DND-41 (cell line): ENCODE measurements around the gene EPB41L2.

Experiments used
- ATAC-seq: fragments of 200-7000 bp; cut with Tn5 transposase; 3 replicates; pipeline ENCODE4 v1.9.1; 2021; ENCODE audit warnings: low read depth; ENCODE audit not compliant: insufficient read depth
- DNase-seq: peaks from one replicate; pipeline ENCODE4 v3.0.0-alpha.2; 2020
- H2AFZ ChIP-seq: 2 replicates; pipeline ENCODE4 v1.6.0; 2012; ENCODE audit warnings: low read depth, low read length
- H3K27ac ChIP-seq: 2 replicates; pipeline ENCODE4 v1.5.1; 2012; ENCODE audit warnings: low read length, inconsistent platforms
- H3K27me3 ChIP-seq: fragments of 200-600 bp; sonication (generic); 2 replicates; pipeline ENCODE4 v1.6.0; 2012; ENCODE audit warnings: low read length, mild to moderate bottlenecking, inconsistent platforms; ENCODE audit not compliant: insufficient read depth, poor library complexity
- H3K36me3 ChIP-seq: 2 replicates; pipeline ENCODE4 v1.5.1; 2012; ENCODE audit warnings: low read length, inconsistent platforms; ENCODE audit not compliant: insufficient read depth
- H3K4me1 ChIP-seq: 2 replicates; pipeline ENCODE4 v1.5.1; 2012; ENCODE audit warnings: mild to moderate bottlenecking, low read length; ENCODE audit not compliant: insufficient read depth
- H3K4me2 ChIP-seq: 2 replicates; pipeline ENCODE4 v1.6.0; 2012; ENCODE audit warnings: mild to moderate bottlenecking, moderate library complexity, low read length, inconsistent platforms; ENCODE audit not compliant: insufficient read depth
- H3K4me3 ChIP-seq, 2 experiments: fragments of 200-600 bp in 1 of 2; shearing (Covaris generic) in 1 of 2; 2 replicates each; pipeline ENCODE4 v1.5.1; 2012 to 2016; ENCODE audit warnings: inconsistent platforms in 2 of 2, low read length in 2 of 2, mild to moderate bottlenecking in 2 of 2, low read depth in 1 of 2, moderate library complexity in 1 of 2
- H3K79me2 ChIP-seq: 2 replicates; pipeline ENCODE4 v1.6.0; 2012; ENCODE audit warnings: low read length, inconsistent platforms; ENCODE audit not compliant: insufficient read depth
- H3K9ac ChIP-seq: 2 replicates; pipeline ENCODE4 v1.6.0; 2012; ENCODE audit warnings: low read depth, mild to moderate bottlenecking, inconsistent platforms, low read length, moderate library complexity
- H3K9me3 ChIP-seq: 2 replicates; pipeline ENCODE4 v1.5.1; 2012; ENCODE audit warnings: low read length, moderate library complexity, mild to moderate bottlenecking, inconsistent platforms; ENCODE audit not compliant: insufficient read depth, severe bottlenecking
- H4K20me1 ChIP-seq: 2 replicates; pipeline ENCODE4 v1.6.0; 2012; ENCODE audit warnings: low read length; ENCODE audit not compliant: insufficient read depth
- EZH2 ChIP-seq: IDR thresholded peaks from 3 replicates; pipeline ENCODE4 v1.6.1; 2012; ENCODE audit warnings: borderline replicate concordance, low read depth, mild to moderate bottlenecking, moderate library complexity, low read length, inconsistent platforms; ENCODE audit not compliant: severe bottlenecking
- TF ChIP-seq, protein P1 (sequence below): IDR thresholded peaks from 2 replicates; pipeline ENCODE4 v1.5.1; 2012; ENCODE audit warnings: borderline replicate concordance, low read length, moderate library complexity, mild to moderate bottlenecking; ENCODE audit not compliant: poor library complexity, severe bottlenecking; ENCODE audit errors: extremely low read depth

EPB41L2 gene

DNA sequence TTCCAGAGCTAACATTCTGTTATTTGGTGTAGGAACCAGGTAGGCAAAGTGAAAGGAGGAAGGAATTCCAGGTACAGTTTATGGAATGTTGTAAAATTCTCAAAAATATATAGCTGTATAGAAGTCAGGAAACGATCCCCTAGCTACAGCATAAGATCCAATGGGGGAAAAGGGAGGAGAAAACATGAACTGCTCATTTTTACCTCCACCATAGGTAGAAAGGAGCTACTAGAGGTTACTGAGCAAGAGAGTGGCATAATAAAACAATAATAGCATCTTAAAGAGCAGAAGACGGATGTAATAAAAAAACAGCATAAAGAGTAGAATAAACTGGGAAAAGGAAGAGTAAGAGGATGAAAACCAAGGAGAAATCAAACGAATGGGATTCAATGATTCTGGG lies 26.9 kb downstream of the EPB41L2 start:
- Histone ChIP-seq H4K20me1 (peaks cover 5% of the 10 kb centered on the region; the same call in 1 of the 2 replicates), H3K27me3 (no peaks in the 10 kb centered on the region), H3K4me2 (no peak overlapping the region), H3K27ac (no peak overlapping the region), H3K4me3 (no peak overlapping the region), H3K36me3 (no peaks in the 10 kb centered on the region), H2AFZ (no peak overlapping the region), H3K9me3 (no peaks in the 10 kb centered on the region), H3K79me2 (peaks cover 94% of the 10 kb centered on the region), H3K4me1 (no peaks in the 10 kb centered on the region), H3K9ac (no peak overlapping the region)
- no peak for DNase-seq
- ATAC-seq: no peak
- TF ChIP-seq, protein P1, sequence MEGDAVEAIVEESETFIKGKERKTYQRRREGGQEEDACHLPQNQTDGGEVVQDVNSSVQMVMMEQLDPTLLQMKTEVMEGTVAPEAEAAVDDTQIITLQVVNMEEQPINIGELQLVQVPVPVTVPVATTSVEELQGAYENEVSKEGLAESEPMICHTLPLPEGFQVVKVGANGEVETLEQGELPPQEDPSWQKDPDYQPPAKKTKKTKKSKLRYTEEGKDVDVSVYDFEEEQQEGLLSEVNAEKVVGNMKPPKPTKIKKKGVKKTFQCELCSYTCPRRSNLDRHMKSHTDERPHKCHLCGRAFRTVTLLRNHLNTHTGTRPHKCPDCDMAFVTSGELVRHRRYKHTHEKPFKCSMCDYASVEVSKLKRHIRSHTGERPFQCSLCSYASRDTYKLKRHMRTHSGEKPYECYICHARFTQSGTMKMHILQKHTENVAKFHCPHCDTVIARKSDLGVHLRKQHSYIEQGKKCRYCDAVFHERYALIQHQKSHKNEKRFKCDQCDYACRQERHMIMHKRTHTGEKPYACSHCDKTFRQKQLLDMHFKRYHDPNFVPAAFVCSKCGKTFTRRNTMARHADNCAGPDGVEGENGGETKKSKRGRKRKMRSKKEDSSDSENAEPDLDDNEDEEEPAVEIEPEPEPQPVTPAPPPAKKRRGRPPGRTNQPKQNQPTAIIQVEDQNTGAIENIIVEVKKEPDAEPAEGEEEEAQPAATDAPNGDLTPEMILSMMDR: no peak
- no peak for TF ChIP-seq EZH2

GRCh38 chr6:131035582-131035981 lies 27.5 kb downstream of the EPB41L2 start:
- H3K79me2 ChIP-seq: peaks cover 94% of the 10 kb centered on the region
- DNase-seq: no peak

DNA sequence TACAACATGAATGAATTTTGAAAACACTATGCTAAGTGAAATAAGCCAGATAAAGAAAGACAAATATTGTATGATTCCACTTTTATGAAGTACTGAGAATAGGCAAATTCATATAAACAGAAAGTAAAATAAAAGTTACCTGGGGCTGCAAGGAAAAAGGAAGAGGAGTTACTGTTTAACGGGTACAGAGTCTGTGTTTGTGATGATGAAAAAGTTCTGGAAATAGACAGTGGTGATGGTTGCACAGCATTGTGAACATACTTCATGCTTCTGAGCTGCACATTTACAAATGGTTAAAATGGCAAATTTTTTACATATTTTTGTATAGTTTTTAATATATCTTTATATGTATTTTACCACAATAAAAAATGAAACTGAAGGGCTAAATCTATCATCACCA lies 29.4 kb downstream of the EPB41L2 start:
- ATAC-seq (no peak), DNase-seq (no peak)
- no peak overlapping the region for H2AFZ ChIP-seq
- no peak overlapping the region for H3K27ac ChIP-seq
- no peaks in the 10 kb centered on the region for H3K27me3 ChIP-seq
- peaks cover 93% of the 10 kb centered on the region for H3K79me2 ChIP-seq
- no peak overlapping the region for H3K4me3 ChIP-seq
- peaks cover 10% of the 10 kb centered on the region; the same call in 1 of the 2 replicates for H4K20me1 ChIP-seq
- no peak overlapping the region for H3K4me2 ChIP-seq
- H3K4me1 ChIP-seq: no peaks in the 10 kb centered on the region
- H3K9me3 ChIP-seq: no peaks in the 10 kb centered on the region
- H3K36me3 ChIP-seq: peaks cover 2% of the 10 kb centered on the region; the same call in 1 of the 2 replicates
- no peak overlapping the region for H3K9ac ChIP-seq
- TF ChIP-seq, protein P1: no peak
- TF ChIP-seq EZH2: no peak

More at GRCh38 chr6:131035582-131035981, 27.5 kb downstream of the EPB41L2 start:
- Histone ChIP-seq H3K4me2 (no peak overlapping the region), H3K27ac (no peak overlapping the region), H3K4me1 (no peaks in the 10 kb centered on the region), H3K4me3 (no peak overlapping the region), H4K20me1 (peaks cover 5% of the 10 kb centered on the region; the same call in 1 of the 2 replicates), H3K27me3 (no peaks in the 10 kb centered on the region), H3K9ac (no peak overlapping the region), H3K36me3 (peaks cover 2% of the 10 kb centered on the region; the same call in 1 of the 2 replicates), H3K9me3 (no peaks in the 10 kb centered on the region), H2AFZ (no peak overlapping the region)
- TF ChIP-seq EZH2: no peak
- TF ChIP-seq, protein P1: no peak
- ATAC-seq: no peak
